DND-41 (cell line): ENCODE measurements around the gene DUSP7.

Experiments used
- ATAC-seq: fragments of 200-7000 bp; cut with Tn5 transposase; 3 replicates; pipeline ENCODE4 v1.9.1; 2021; ENCODE audit warnings: low read depth; ENCODE audit not compliant: insufficient read depth
- DNase-seq: peaks from one replicate; pipeline ENCODE4 v3.0.0-alpha.2; 2020
- H2AFZ ChIP-seq: 2 replicates; pipeline ENCODE4 v1.6.0; 2012; ENCODE audit warnings: low read depth, low read length
- H3K27ac ChIP-seq: 2 replicates; pipeline ENCODE4 v1.5.1; 2012; ENCODE audit warnings: low read length, inconsistent platforms
- H3K27me3 ChIP-seq: fragments of 200-600 bp; sonication (generic); 2 replicates; pipeline ENCODE4 v1.6.0; 2012; ENCODE audit warnings: low read length, mild to moderate bottlenecking, inconsistent platforms; ENCODE audit not compliant: insufficient read depth, poor library complexity
- H3K36me3 ChIP-seq: 2 replicates; pipeline ENCODE4 v1.5.1; 2012; ENCODE audit warnings: low read length, inconsistent platforms; ENCODE audit not compliant: insufficient read depth
- H3K4me1 ChIP-seq: 2 replicates; pipeline ENCODE4 v1.5.1; 2012; ENCODE audit warnings: mild to moderate bottlenecking, low read length; ENCODE audit not compliant: insufficient read depth
- H3K4me2 ChIP-seq: 2 replicates; pipeline ENCODE4 v1.6.0; 2012; ENCODE audit warnings: mild to moderate bottlenecking, moderate library complexity, low read length, inconsistent platforms; ENCODE audit not compliant: insufficient read depth
- H3K4me3 ChIP-seq, 2 experiments: fragments of 200-600 bp in 1 of 2; shearing (Covaris generic) in 1 of 2; 2 replicates each; pipeline ENCODE4 v1.5.1; 2012 to 2016; ENCODE audit warnings: inconsistent platforms in 2 of 2, low read length in 2 of 2, mild to moderate bottlenecking in 2 of 2, low read depth in 1 of 2, moderate library complexity in 1 of 2
- H3K79me2 ChIP-seq: 2 replicates; pipeline ENCODE4 v1.6.0; 2012; ENCODE audit warnings: low read length, inconsistent platforms; ENCODE audit not compliant: insufficient read depth
- H3K9ac ChIP-seq: 2 replicates; pipeline ENCODE4 v1.6.0; 2012; ENCODE audit warnings: low read depth, mild to moderate bottlenecking, inconsistent platforms, low read length, moderate library complexity
- H3K9me3 ChIP-seq: 2 replicates; pipeline ENCODE4 v1.5.1; 2012; ENCODE audit warnings: low read length, moderate library complexity, mild to moderate bottlenecking, inconsistent platforms; ENCODE audit not compliant: insufficient read depth, severe bottlenecking
- H4K20me1 ChIP-seq: 2 replicates; pipeline ENCODE4 v1.6.0; 2012; ENCODE audit warnings: low read length; ENCODE audit not compliant: insufficient read depth
- EZH2 ChIP-seq: IDR thresholded peaks from 3 replicates; pipeline ENCODE4 v1.6.1; 2012; ENCODE audit warnings: borderline replicate concordance, low read depth, mild to moderate bottlenecking, moderate library complexity, low read length, inconsistent platforms; ENCODE audit not compliant: severe bottlenecking
- TF ChIP-seq, protein P1 (sequence below): IDR thresholded peaks from 2 replicates; pipeline ENCODE4 v1.5.1; 2012; ENCODE audit warnings: borderline replicate concordance, low read length, moderate library complexity, mild to moderate bottlenecking; ENCODE audit not compliant: poor library complexity, severe bottlenecking; ENCODE audit errors: extremely low read depth

DUSP7 gene

DNA sequence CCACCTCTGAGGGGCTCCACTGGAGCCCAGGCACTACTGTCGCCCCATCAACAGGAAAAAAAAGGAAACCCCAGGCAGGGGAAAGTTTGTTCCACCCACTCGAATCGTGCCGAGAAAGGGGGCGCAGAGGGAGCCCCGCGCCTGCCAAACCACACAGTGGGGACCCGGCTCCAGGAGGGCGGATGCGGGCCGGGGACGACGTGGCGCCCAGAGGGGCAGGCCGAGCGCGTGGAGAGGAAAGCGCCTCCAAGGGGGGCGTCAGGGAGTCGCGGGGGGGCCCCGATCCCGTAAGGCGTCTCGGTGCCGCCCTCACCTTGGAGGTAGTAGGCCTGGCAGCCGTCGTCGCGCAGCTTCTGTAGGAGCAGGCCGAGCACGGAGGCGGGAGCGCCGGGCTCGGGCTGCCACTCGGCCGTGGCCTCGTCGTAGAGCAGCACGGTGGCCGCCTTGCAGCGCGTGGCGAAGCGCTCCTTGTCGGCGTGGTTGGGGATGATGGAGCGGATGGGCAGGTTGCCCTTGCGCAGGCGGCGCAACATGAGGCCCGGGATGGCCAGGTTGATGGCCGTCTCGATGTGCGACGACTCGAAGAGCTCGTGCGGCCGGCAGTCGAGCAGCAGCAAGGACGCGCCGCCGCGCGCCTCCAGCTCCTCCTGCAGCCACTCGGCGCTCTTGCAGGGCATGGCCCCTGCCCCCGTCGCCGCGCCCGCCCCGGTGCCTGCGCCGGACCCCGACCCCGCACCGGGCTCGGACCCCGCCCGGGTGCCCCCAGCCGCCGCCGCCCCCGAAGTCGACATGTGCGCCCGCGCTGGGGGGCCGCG, 627 bp downstream of the DUSP7 start:
- Histone ChIP-seq H3K9me3 (no peaks in the 10 kb centered on the region), H3K27me3 (no peaks in the 10 kb centered on the region), H2AFZ (peak overlapping the region; percentile 86), H3K4me2 (peak overlapping the region; percentile 98), H3K27ac (peak overlapping the region; percentile 71), H3K9ac (peak overlapping the region; percentile 78), H3K36me3 (peaks cover 39% of the 10 kb centered on the region), H3K79me2 (peaks cover 32% of the 10 kb centered on the region), H3K4me1 (peaks cover 49% of the 10 kb centered on the region), H3K4me3 (peak overlapping the region; percentile 81 to 97), H4K20me1 (peaks cover 46% of the 10 kb centered on the region)
- ATAC-seq (peak; percentile 18; the same call in 2 of the 3 replicates), DNase-seq (peak; percentile 48)
- TF ChIP-seq EZH2, result no peak
- TF ChIP-seq, protein P1, sequence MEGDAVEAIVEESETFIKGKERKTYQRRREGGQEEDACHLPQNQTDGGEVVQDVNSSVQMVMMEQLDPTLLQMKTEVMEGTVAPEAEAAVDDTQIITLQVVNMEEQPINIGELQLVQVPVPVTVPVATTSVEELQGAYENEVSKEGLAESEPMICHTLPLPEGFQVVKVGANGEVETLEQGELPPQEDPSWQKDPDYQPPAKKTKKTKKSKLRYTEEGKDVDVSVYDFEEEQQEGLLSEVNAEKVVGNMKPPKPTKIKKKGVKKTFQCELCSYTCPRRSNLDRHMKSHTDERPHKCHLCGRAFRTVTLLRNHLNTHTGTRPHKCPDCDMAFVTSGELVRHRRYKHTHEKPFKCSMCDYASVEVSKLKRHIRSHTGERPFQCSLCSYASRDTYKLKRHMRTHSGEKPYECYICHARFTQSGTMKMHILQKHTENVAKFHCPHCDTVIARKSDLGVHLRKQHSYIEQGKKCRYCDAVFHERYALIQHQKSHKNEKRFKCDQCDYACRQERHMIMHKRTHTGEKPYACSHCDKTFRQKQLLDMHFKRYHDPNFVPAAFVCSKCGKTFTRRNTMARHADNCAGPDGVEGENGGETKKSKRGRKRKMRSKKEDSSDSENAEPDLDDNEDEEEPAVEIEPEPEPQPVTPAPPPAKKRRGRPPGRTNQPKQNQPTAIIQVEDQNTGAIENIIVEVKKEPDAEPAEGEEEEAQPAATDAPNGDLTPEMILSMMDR, result peak; percentile 39

DNA sequence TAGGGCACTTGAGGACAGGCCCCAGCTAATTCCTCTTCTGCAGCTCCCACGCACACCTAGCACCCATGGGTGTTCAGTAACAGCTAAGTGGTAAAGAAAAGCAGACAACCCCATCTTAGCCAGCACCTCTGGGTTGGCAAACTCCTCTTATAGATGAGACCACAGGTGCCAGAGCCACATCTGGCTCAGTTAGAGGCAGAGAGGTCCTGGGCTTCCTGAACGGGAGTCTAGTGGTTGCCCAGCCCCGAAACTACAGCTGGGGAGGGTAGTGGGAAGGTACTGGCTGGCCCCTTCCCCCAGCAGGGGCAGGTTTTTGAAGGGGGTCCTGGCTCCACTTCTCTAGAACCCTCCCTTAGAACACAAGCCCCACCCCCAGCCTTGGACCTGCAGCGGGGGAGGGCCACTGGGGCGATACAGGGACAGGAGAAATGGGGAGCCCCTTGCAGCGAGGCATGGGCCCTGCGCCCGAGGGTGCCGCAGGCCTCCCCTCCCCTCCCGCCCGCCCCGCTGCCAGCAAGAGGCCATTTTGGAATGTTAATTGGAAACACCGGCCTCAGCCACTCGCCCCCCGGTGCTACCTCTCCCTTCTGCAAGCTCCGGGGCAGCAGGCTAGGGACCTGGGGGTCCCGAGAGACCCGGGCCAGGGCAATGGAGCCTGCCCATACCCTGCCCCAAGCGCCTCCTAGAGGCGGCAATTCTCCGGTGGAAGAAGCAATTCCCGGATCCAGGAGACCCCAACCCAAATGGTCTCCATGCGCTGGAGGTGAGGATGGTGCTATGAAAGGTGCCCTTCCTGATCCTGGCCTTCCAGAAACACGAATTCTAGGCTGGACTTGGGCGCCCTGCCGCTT, 1.5 kb downstream of the DUSP7 start:
- Histone ChIP-seq H2AFZ (peak overlapping the region; percentile 86), H3K27me3 (no peaks in the 10 kb centered on the region), H3K9me3 (no peaks in the 10 kb centered on the region), H3K9ac (peak overlapping the region; percentile 78), H3K4me3 (peak overlapping the region; percentile 81 to 97), H4K20me1 (peaks cover 49% of the 10 kb centered on the region), H3K79me2 (peaks cover 32% of the 10 kb centered on the region), H3K36me3 (peaks cover 47% of the 10 kb centered on the region), H3K4me1 (peaks cover 49% of the 10 kb centered on the region), H3K27ac (peak overlapping the region; percentile 71), H3K4me2 (peak overlapping the region; percentile 98)
- TF ChIP-seq, protein P1, result peak; percentile 58
- TF ChIP-seq EZH2, result no peak
- DNase-seq (peak; percentile 33), ATAC-seq (no peak)

DNA sequence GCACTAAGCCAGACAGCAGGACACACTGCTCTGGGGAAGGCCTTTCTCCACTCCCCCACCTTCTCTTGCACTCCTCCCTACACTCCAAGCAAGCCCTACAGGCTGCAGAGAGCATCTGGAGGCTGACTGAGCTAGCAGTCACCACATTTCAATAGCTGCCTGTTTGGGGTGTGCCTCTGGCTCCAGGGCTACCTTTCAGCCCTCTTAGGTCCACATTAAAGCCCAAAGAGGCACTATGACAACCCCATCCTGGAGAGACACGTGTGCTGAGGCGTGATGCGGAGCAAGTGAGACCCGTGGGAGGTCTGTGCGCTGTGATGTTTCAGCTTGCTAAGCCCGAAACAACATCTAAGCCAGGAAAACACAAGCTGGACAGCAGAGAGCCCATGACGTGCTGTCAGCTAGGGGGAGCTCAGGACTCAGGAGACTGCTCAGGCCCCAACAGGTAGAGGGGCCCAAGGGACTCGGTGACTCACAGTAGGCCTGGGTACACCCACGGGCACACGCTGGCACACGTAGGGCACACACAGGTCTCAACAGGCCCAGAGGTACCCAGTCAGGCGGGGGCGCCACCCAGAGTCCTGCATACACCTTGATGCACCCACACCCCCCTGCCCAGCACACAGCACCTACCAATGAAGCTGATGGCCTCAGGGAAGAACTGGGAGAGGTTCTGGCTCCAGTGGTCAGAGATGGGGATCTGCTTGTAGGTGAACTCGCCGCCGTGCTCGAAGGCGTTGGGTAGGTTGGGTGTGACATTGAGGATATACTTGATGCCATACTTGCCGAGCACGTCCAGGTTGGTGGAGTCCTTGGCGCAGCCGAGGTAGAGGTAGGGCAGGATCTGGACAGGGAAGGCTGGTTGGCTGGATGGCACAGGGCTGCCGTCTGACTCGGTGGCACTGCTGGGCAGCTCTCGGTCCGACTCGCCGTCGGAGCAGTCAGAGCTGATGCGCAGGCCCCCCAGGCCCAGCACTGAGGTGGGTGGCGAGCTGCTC, 2.8 kb downstream of the DUSP7 start:
- peaks cover 57% of the 10 kb centered on the region for H3K36me3 ChIP-seq
- no peak overlapping the region for H3K27ac ChIP-seq
- DNase-seq (no peak), ATAC-seq (no peak)
- H4K20me1 ChIP-seq, result peaks cover 55% of the 10 kb centered on the region
- H3K79me2 ChIP-seq, result peaks cover 32% of the 10 kb centered on the region
- H3K4me3 ChIP-seq, result peak overlapping the region in 1 of 2 experiments; percentile 97; a peak in 1 of 4 replicates
- H3K4me1 ChIP-seq, result peaks cover 49% of the 10 kb centered on the region
- TF ChIP-seq, protein P1, result peak; percentile 28
- no peak for TF ChIP-seq EZH2
- peak overlapping the region; percentile 98; the same call in 1 of the 2 replicates for H3K4me2 ChIP-seq
- H3K9me3 ChIP-seq, result no peaks in the 10 kb centered on the region
- H3K9ac ChIP-seq, result no peak overlapping the region
- H3K27me3 ChIP-seq, result no peaks in the 10 kb centered on the region
- H2AFZ ChIP-seq, result no peak overlapping the region
